Measurements from ENCODE around the gene CMIP.
"Not testable (repeated sequence)": the region's sequence is repeated elsewhere in the genome, so short reads cannot be mapped to it uniquely, and the experiment has no call there.

Gene CMIP

GRCh38 chr16:81401035-81401950 lies 43.3 kb upstream of the CMIP start:
- no peak for TF ChIP-seq CTCF (IDR thresholded peaks at IDR 0.05; ENCODE audit: low read depth, low read length)
- H3K4me3 ChIP-seq (replicated peaks in 1 of 2; ENCODE audit: low read depth in 2 of 2, low read length in 2 of 2) = no peak overlapping the region
- DNase-seq (ENCODE audit: low read depth in 2 of 2) = peak; percentile 70 to 82

GRCh38 chr16:81403208-81403600 lies 41.4 kb upstream of the CMIP start:
- H3K4me3 ChIP-seq (replicated peaks in 1 of 2; ENCODE audit: low read depth in 2 of 2, low read length in 2 of 2) = no peak overlapping the region
- DNase-seq (ENCODE audit: low read depth in 2 of 2) = no peak
- no peak for TF ChIP-seq CTCF (IDR thresholded peaks at IDR 0.05; ENCODE audit: low read depth, low read length)

GRCh38 chr16:81403601-81404391 lies 40.8 kb upstream of the CMIP start:
- peak; percentile 76 for DNase-seq (ENCODE audit: low read depth in 2 of 2)
- peak; percentile 90 for TF ChIP-seq CTCF (IDR thresholded peaks at IDR 0.05; ENCODE audit: low read depth, low read length)
- H3K4me3 ChIP-seq (replicated peaks in 1 of 2; ENCODE audit: low read depth in 2 of 2, low read length in 2 of 2) = no peak overlapping the region

- H3K4me3 ChIP-seq (replicated peaks in 1 of 2; ENCODE audit: low read depth in 2 of 2, low read length in 2 of 2); DNase-seq (ENCODE audit: low read depth in 2 of 2): not testable (repeated sequence)
Measured at GRCh38 chr16:81405002-81405401, 39.6 kb upstream of the CMIP start.

GRCh38 chr16:81405702-81406113 lies 38.9 kb upstream of the CMIP start:
- H3K4me3 ChIP-seq (replicated peaks in 1 of 2; ENCODE audit: low read depth in 2 of 2, low read length in 2 of 2) = no peak overlapping the region
- DNase-seq (ENCODE audit: low read depth in 2 of 2) = peak; percentile 90 to 95
- TF ChIP-seq CTCF (IDR thresholded peaks at IDR 0.05; ENCODE audit: low read depth, low read length) = peak; percentile 23

- DNase-seq (ENCODE audit: low read depth in 2 of 2) = no peak
- H3K4me3 ChIP-seq (replicated peaks in 1 of 2; ENCODE audit: low read depth in 2 of 2, low read length in 2 of 2) = no peak overlapping the region
- no peak for TF ChIP-seq CTCF (IDR thresholded peaks at IDR 0.05; ENCODE audit: low read depth, low read length)
Measured at GRCh38 chr16:81408409-81408950, 36.1 kb upstream of the CMIP start.

Data from cardiac fibroblast (primary cell).